Activated CD8-positive, alpha-beta memory T cell treated with anti-CD3 and anti-CD28 coated beads, Interleukin-2, amount 50 U/mL, for 4 hours (primary cell): ENCODE measurements around the gene ABR.
"Not testable (repeated sequence)": the region's sequence is repeated elsewhere in the genome, so short reads cannot be mapped to it uniquely, and the experiment has no call there.

Experiments used
- DNase-seq: peaks from one replicate; pipeline ENCODE4 v3.0.0-alpha.2; 2020

Gene ABR

DNA sequence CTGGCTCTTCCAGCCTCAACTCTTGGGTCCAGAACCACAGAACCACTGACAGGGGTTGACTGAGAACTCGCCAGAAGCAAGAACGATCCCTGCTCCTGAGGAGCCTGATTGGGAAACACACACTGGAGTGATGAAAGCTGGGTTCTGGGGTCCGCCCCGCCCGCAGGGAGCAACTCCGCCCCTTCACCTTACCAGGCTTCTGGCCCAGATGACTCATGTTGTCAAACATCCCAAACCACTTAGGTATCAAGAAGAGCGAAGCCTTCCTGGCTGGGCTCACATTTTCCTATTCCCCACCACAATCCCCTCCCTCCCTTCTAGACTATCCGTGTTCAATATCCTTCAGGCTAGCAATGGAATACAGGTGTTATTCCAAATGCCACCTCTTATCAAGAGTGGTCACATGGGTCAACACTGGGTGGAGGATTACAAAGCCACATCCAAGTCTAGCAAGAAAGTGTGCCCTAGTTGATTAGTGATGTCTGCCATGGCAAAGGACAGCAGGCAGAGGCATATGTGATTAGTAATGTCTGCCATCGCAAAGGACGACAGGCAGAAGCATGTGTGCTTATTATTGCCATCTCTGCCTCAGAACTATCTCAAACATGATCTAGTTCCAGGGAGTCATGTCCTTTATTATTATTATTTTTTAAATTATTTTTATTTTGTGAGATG is 112.4 kb downstream of the ABR start:
- DNase-seq = no peak

DNA sequence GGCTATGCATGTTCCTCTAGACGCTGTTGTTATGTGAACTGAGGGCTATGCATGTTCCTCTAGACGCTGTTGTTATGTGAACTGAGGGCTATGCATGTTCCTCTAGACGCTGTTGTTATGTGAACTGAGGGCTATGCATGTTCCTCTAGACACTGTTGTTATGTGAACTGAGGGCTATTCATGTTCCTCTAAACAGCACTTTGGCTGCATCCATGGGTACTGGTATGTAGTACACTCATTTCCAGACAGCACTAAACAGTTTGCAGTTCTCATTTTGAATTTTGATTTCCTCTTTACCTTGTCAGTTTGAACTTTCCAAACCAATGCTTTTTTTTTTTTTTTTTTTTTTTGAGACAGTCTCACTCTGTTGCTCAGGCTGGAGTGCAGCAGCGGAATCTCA is 114.4 kb downstream of the ABR start:
- not testable (repeated sequence) for DNase-seq

DNA sequence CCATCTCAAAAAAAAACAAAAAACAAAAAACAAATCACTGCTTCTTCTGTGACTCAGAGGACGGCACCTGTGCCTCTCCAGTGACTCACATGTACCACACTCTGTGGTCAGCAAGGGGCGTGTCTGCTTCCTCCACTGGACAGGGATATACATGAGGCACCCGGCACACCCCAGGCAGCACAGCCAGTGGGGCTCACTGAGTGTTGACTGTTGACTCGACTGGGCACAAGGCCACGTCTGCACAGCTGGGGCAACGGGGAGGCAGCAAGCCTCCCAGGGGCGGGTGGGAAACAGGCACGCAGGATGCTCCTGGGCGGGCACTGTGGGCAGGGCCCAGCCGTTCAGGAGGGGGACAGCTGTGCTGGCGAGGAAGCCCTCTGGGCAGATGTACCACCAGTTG is 118.8 kb downstream of the ABR start:
- peak; percentile 24 for DNase-seq

DNA sequence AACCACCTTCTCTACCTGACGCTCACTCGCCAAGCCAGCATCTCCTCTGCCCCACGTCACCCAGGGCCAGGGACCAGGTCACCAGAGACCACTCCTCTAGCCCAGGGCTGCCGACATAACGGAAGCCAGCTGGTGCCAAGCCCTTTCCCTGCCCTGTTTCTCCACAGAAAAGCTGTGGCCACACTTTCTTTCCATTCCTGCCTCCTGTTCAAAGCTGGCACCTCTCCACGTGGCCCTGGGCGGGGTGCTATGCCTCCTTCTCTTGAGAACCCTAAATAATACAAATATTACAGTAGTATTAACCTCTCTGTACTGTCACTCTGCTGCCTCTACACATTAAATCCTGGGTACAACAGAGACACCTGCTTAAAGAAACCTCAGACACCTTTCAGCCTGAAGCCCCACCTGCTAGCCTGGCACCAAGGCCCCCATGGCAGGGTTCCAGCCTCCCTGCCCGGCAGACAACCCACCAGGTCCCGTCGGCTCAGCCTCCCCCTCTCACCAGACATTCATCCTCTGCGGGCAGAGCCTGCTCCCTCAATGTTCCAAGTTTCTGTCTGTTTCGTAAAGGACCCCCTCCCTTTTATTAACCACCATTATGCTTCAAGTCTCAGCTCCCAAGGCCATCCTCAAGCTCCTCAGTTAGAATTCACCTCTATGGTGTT is 120.5 kb downstream of the ABR start:
- DNase-seq = no peak

DNA sequence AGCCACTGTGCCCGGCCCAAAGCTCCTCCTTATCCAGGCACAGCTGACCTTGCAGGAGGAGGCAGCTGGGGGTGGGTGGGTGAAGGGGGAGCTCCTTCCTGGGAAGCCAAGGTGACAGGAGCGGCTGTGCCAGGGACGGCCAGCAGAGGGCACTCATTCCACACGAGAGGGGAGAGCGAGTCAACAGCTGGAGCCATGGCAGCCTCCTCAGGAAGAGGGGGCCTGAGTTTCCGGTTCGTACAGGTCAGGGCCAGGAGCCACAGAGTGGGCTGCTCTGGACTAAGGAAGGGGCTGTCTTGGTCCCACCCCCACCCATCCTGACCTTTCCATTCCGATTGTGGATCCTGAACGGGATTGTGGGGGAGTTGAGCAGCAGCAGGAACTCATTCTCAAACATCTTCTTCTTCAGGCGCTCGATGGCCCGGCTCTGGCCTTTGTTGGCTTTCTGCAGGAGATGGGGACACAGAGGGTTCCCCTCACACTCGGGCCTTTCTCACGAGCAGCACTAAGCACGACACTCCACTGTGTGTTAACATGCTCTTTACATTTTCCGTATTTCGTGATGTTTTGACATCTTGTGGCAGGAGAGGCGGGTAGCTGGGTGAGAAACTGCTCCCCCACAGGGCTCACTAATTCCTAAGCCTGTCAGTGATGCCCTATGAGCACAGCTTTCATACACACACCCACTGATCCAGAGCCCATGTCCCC is 121.2 kb downstream of the ABR start:
- DNase-seq = peak; percentile 36

DNA sequence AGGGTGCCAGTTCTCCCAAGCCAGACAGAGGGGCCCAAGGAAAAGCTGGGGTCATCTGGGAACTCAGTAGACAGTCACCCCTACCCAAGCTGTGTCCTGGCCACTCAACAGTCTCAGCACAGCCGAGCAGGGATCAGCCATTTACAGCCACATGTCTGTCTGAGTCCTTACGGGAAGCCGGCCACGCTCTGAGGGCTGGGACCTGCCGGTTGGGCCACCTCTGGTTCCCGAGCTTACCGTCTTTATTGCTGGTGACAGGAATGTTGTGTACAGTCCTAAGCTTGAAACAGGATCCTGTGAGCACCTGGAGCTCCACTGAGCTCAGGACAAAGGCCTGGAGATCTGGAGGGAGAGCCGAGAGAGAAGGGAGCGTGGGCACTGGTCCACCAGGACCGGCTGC is 123.0 kb downstream of the ABR start:
- no peak for DNase-seq

DNA sequence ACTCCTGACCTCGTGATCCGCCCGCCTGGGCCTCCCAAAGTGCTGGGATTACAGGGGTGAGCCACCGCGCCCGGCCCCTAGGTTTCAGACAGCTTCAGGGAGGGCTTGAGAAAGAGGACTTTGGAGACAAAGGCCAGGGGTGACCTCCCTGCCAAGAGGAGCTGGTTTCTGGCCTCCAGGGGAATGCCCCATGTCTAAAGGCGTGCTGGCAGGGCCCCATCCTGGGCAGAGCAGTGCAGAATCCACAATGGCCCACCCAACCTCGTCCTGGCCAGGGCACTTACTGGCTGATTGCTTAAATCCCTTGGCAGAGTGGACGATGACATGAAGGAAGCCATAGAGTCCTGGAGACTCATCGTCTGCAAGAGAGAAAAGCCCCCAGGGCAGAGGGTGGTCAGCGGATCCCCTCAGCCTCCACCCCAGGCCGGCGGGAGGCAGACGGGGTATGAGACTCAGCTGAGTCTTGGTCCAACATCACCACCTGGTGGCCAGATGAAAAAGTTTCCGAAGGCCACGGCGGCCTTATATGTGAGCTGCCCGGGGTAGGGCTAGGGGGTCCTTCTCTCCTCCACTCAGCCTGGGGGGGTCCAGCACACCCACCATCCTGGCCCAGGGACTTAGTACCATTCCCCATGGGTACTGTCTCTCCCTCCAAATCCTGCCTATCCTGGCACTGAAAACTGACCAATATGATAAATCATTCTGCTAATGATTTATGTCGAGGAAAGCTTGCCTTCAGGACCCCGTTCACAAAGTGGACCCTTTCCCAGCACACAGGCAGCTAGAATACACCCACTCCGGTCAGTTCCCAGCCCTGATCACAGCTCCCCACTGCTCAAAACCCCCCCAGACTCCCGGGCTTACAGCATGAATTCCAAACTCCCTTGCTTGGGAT is 123.8 kb downstream of the ABR start:
- peak; percentile 44 for DNase-seq

DNA sequence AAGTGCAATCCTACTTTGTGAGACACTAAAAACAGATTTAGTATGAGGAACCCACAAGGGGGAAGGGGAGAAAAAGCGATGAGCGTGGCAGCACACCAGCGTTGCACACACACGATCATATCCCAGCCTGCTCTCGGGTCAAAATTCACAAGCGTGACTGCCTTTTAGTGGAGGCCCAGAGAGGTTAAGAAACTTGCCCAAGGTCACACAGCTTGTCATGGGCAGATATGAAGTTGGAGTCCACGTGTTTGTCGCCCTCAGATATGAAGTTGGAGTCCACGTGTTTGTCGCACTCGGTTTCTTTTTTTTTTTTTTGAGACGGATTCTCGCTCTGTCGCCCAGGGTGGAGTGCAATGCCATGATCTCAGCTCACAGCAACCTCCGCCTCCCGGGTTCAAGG is 124.5 kb downstream of the ABR start:
- no peak for DNase-seq

DNA sequence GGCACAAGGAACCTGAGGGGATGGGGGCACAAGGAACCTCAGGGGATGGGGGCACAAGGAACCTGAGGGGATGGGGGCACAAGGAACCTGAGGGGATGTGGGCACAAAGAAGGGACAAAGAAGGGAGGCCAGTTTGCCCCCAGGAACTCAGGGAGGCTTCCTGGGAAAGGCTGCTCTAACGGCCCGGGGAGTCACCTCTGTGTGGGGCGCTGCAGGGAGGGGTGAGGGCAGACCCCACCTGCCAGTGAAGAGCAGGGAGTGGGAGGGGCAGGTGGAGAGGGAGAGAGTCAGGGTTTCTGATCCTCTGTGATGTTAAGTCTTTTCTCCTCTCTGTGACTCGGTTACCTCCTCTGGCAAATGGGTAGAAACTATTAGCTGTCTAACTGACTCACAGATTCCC is 125.1 kb downstream of the ABR start:
- no peak for DNase-seq

DNA sequence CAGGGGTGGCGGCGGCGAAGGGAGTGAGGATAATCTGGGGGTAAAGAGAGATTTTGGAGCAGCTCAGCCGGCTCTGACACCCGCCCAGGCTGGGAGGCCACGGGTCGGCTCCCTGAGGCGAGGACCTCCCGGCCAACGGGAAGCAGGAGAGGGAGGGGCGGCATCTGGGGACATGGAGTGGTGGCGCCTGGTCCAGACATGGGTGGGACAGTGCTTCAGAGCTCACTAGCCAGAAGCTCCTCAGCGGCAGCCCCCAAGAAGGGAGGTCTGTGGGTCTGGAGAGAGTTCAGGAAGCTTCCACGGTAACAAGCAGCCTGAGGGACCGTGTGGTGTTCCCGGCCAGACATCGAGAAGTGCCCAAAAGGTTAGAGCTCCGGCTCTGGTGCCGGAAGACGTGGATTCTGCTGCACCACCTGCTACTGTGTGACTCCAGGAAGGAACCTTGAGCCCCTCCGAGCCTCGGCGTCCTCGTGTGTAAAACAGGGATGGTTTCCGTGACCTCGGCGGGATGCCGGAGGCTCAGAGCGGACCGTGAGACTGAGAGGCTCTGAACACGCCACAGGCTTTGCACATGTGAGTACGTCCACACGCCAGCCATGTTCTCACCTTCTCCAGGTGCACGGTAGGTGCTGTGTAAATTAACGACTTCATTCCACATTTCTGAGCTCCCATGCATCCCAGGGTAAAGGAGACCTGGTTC is 126.0 kb downstream of the ABR start:
- DNase-seq = no peak

DNA sequence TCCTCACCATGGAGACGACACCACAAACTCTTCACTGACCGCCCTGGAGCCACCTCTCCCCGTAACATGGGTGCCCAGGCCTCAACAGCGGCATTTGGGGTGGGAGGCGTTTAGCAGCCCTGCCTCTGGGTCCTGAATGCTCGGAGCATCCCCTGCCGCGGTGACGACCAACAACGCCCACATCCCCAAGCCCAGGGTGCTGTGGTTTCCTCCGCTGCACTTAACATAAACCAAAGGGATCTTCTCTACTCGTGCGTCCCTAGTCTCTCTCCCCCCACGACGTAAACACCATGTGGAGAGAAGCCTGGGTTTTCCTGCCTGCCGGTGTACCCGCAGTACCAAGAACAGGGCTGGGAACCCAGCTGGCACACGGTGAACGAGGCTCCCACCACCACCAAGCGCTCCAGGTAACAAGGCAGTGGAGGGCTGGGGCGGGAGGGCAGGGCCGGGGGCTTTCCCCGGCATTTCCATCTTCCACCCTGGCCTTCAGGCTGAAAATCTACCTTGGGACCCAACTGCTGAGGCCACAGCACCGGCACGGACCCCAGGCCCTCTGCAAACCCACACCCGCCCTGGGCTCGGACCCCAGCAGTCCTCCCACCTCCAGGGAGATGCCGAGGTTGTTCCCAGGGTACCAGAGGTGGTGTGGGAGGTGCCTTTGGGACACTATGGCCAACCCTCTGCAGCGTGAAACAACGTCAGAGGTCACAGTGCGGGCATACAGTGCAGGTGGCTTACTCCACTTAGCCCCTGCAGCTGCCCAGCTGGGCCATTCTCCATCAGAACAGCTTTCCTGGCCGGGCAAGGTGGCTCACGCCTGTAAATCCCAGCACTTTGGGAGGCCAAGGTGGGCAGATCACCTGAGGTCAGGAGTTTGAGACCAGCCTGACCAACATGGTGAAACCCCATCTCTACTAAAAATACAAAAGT is 128.5 kb downstream of the ABR start:
- no peak for DNase-seq

DNA sequence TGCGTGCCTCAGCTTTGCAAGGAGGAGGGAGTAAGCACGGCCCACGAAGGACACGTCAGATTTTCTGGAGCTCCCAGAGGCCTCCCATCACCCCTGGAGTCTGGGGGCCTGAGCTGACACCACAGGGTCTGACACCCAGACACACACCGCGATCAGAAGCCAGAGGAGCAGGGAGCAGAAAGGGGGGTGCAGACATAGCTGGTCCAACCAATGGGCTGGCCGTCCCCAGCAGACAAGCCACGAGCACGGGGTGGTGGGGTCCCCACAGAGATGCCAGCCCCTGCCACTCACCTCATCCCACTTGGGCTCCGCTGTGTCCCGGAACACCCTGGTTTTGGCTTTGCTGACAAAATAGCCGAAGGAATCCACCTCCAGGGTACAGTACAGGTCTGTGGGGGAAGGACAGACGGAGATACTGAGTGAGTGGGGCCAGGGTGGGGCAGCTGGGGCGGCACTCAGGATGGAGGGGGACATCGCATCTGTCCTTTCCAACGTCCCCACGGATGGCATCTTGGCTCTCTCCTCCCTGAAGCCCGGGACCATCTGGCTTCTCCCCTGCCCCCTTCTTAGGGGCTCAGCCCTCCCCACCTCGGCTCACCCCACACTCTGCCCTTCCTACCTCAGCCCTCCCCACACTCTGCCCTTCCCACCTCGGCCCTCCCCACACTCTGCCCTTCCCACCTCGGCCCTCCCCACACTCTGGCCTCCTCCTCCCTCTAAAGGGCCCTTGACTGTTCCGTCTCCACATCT is 129.4 kb downstream of the ABR start:
- DNase-seq = no peak

DNA sequence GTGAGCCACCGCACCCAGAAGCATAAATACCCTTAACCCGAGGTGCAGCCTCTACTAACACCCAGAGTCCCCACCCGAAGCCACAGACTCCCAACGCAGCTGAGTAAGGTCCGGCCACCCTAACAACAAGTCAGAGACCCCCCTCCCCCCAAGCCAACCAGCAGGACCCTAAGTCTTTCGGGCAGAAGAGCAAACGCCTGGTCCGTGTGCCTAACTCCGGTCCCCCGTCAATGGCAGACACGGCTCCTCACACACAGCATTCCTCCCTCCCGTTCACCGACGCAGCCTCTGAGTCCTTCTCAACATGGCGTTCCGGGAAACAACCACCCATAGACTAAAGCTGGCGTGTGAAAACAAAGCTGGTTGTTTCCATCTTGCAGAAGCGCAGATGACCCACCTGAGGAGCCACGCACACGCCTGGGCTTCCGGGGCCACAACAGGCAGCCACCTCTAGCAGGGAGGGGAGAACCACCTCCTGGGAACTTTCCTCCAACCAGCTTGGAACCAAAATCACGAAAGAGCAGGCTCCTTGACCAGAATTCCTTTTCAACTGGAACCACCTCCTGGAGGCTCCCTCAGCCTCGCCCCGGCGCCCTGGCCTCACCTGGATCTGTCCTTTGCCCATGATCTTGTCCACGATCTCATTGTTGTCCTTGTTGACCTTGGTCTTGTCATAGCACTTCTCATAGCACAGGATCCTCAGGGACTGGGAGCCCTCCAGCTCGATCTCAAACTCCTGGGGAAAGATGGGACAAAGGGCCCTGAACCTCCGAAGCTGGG is 130.1 kb downstream of the ABR start:
- no peak for DNase-seq

DNA sequence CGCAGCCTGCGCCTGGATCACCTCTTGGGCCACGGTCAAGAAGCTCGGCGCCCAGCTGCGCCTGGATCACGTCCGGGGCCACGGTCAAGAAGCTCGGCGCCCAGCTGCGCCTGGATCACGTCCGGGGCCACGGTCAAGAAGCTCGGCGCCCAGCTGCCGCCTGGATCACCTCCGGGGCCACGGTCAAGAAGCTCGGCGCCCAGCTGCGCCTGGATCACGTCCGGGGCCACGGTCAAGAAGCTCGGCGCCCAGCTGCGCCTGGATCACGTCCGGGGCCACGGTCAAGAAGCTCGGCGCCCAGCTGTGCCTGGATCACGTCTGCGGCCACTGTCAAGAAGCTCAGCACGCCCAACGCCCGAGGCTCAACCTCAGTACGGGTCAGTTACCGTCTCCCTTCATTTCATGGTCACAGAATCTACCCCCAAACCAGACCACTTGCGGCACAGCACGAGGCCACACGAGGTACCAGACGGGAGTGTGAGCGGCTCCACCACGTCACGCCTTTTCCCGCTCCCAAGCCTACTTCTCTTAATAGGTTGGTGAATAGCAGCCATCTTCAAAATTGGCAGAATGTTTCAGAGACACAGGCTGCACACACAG is 131.2 kb downstream of the ABR start:
- DNase-seq = not testable (repeated sequence)

DNA sequence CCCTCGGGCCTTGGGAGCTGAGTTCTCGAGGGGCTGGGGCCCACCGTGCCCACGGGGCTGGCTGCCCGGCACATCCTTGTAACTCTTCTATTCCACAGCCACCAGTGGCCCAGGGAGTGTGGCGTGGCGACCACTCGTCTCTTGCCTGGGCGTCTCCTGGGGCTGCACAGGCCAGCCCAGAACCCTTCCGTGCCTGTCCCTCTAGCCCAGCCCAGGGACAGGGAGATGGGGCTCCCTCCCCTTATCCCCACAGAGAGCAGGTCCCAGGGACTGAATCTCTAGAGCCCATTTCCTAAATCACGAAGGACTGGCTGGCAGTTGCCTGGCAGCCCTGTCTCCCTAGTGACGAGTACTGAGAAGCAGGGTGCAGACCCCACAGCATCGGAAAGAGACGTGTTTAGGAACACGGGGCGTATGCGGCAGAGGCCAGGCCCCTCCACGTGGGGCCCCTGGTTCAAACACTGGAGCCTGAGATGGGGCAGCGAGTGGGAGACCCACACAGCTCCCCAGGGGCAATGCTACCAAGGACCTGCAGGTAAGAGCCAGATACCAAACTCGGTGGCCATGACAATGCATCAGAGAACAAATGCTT is 131.8 kb downstream of the ABR start:
- DNase-seq = no peak

DNA sequence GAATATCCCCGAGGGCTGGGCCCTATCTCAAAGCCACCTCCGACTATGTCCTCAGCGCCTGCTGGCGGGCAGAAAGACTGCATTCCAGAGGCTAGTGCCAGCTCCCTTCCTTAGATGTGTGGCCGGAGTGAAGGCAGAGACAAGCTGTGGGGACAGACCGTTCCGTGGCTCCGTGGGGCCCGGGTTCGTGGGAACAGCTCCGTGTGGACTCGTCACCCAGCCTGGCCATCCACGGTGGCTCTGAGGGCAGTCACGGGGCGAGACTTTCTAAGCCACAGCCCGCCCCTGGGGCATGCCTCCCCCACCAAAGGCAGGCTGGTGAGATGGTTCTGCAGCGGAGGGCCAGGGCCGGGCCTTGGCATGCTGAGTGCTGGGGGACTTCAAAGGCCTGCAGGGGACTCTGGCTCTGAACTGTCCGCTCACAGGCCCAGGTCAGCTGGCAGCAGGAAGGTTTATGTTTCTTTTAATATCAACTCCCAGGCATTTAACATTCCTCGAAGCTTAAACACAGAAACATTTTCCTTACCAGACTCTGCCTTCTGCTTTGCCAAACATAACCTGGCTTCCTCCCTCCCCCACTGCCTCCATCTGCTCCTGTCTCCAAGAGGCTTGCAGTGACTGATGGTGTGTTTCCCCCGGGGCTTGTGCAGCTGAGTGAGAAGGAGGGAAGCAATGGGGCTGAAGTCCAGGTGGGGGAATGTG is 132.5 kb downstream of the ABR start:
- no peak for DNase-seq

DNA sequence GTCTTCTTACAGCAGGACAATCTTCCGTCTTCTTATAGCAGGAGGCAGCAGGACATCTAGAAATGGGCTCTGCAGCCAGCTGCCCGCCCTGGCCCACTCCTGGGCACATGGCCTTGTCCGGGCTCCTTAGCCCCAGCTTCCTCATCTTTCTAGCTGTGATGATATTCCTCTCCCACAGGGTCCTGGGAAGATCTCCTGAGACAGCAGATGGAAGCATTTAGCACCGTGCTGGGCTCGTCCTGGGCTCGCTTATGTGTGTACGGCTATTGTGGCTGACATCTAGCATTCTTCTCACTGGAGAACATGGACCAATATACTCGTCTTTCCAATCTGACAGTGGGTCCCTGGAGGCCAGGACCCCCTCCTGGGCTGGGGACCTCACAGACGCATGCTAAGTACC is 134.3 kb downstream of the ABR start:
- no peak for DNase-seq

DNA sequence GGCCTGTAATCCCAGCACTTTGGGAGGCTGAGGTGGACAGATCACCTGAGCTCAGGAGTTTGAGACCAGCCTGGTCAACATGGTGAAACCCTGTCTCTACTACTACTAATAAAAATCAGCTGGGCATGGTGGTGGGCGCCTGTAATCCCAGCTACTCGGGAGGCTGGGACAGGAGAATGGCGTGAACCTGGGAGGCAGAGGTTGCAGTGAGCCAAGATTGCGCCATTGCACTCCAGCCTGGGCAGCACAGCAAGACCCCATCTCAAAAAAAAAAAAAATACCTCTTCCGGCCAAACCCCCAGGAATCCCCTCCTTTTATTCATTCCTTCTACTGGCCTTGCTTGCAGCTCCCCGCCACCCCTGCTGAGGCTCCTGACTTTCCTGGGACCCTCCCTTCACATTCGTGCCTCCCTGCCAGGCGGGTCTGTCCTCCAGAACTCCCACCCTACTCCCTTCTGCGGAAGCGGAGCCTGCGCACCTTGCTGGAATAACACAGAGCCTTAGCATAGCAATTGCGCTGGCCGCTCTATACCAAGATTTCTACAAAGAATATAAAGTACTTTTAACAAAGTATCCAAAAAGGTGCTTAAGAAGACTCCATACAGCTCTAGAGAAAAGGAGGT is 135.3 kb downstream of the ABR start:
- DNase-seq = not testable (repeated sequence)
